Measurements from ENCODE around the gene NPTX1. TPM values are rescaled to one million over a fixed set of nuclear protein-coding genes. Genes with fewer than 3 reads are reported as not detected.

The NPTX1 gene
- total RNA-seq, 4 donors from 2014 or later: 0.21 to 0.59 TPM; not detected in 2

- Histone ChIP-seq H3K27me3 (peaks cover 0 to 37% of the 10 kb centered on the region in 2 donors), H3K4me3 (no peak overlapping the region), H3K9me3 (no peaks in the 10 kb centered on the region), H3K27ac (no peak overlapping the region), H3K4me1 (peaks cover 0 to 3% (median 0%) of the 10 kb centered on the region in 4 donors), H3K36me3 (no peaks in the 10 kb centered on the region)
- TF ChIP-seq POLR2A (IDR thresholded peaks at IDR 0.05): no peak
- TF ChIP-seq EP300 (IDR thresholded peaks at IDR 0.05): no peak
- TF ChIP-seq, protein P1, sequence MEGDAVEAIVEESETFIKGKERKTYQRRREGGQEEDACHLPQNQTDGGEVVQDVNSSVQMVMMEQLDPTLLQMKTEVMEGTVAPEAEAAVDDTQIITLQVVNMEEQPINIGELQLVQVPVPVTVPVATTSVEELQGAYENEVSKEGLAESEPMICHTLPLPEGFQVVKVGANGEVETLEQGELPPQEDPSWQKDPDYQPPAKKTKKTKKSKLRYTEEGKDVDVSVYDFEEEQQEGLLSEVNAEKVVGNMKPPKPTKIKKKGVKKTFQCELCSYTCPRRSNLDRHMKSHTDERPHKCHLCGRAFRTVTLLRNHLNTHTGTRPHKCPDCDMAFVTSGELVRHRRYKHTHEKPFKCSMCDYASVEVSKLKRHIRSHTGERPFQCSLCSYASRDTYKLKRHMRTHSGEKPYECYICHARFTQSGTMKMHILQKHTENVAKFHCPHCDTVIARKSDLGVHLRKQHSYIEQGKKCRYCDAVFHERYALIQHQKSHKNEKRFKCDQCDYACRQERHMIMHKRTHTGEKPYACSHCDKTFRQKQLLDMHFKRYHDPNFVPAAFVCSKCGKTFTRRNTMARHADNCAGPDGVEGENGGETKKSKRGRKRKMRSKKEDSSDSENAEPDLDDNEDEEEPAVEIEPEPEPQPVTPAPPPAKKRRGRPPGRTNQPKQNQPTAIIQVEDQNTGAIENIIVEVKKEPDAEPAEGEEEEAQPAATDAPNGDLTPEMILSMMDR (IDR thresholded peaks at IDR 0.05): no peak
- 68 to 82% methylated on average over 7 of the region's 8 CpGs for WGBS, 2 donors
- DNase-seq (ENCODE audit: low spot score in 2 of 2): no peak
These were observed 11.9 kb downstream of the NPTX1 start for GRCh38 chr17:80464486-80464885.

DNA sequence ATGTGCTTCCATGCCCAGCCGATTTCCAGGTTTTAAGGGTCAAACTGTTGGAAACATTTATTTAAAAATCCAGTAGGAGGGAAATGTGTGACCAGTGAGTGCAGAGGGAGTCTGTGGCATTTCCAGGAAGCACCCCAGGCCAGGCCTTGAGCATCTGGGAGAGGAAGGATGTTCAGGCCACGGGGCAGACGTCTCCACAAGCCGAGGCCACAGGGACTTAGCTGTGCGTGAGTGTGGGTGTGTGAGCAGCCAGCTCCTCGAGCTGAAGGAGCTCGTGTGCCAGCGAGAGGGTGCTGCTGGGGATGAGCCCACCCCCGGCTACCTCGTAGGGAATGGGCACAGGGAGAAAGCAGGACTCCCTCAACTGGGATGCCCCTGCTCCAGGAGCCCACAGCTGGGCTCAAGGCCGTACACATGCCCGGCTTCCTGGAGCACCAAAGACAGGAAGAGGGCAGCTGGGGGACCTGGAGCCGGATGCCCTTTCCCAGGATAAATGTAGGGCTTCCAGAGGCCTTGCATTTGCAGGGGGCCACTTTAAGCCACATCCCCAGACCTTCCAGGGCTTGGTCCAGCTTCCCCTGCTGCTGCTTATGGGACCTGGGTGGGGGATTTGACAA is 12.5 kb downstream of the NPTX1 start:
- peaks cover 0 to 3% (median 0%) of the 10 kb centered on the region in 4 donors for H3K4me1 ChIP-seq
- DNase-seq (ENCODE audit: low spot score in 2 of 2): no peak
- no peaks in the 10 kb centered on the region for H3K36me3 ChIP-seq
- H3K4me3 ChIP-seq: no peak overlapping the region
- peaks cover 0 to 31% of the 10 kb centered on the region in 2 donors for H3K27me3 ChIP-seq
- no peak overlapping the region for H3K27ac ChIP-seq
- WGBS, 2 donors: 61 to 73% methylated on average over 11 to 12 of the region's 13 CpGs
- TF ChIP-seq, protein P1 (IDR thresholded peaks at IDR 0.05): no peak
- TF ChIP-seq EP300 (IDR thresholded peaks at IDR 0.05) (no peak), POLR2A (IDR thresholded peaks at IDR 0.05) (no peak)
- H3K9me3 ChIP-seq: no peaks in the 10 kb centered on the region

DNA sequence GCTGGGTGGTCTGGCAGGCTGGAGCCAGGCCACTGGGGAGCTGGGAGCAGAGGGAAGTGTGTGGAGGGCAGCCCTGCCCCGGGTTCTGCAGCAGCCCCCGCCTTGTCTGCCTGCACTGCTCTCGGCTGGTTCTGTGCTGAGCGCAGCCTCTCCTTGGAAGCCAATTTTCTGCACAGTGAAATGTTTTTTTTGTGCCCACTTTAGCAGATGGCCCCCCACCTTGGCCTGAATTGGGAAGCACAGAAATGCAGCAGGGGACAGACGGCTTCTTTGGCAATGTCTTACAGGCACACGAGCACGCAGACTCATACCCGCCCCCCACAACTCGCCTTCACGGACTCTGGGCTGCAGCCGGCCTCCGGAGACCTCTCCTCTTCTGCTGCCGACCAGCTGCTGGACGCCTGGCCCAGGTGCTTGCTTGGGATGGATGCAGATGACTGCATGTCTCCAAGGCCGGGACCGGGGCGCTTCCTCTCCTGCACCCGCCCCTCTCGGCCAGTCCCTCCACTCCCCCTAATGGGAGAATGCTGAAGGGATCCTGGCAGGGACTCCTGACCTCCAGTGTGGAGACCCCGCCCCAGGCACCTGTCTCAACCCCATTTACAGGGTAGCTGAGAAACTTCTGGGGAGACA is 14.8 kb downstream of the NPTX1 start:
- 47 to 55% methylated on average over 14 of the region's 20 CpGs for WGBS, 2 donors
- no peak for DNase-seq (ENCODE audit: low spot score in 2 of 2)
- Histone ChIP-seq H3K9me3 (no peaks in the 10 kb centered on the region), H3K4me3 (no peak overlapping the region), H3K27ac (no peak overlapping the region), H3K27me3 (peaks cover 0 to 11% of the 10 kb centered on the region in 2 donors), H3K4me1 (peaks cover 0 to 11% (median 4%) of the 10 kb centered on the region in 4 donors), H3K36me3 (no peaks in the 10 kb centered on the region)
- no peak for TF ChIP-seq POLR2A (IDR thresholded peaks at IDR 0.05)
- TF ChIP-seq, protein P1 (IDR thresholded peaks at IDR 0.05): no peak
- no peak for TF ChIP-seq EP300 (IDR thresholded peaks at IDR 0.05)

- Histone ChIP-seq H3K27me3 (no peaks in the 10 kb centered on the region), H3K4me1 (peaks cover 0 to 23% (median 10%) of the 10 kb centered on the region in 4 donors)
These were observed 16.0 kb downstream of the NPTX1 start for GRCh38 chr17:80460429-80460834.

DNA sequence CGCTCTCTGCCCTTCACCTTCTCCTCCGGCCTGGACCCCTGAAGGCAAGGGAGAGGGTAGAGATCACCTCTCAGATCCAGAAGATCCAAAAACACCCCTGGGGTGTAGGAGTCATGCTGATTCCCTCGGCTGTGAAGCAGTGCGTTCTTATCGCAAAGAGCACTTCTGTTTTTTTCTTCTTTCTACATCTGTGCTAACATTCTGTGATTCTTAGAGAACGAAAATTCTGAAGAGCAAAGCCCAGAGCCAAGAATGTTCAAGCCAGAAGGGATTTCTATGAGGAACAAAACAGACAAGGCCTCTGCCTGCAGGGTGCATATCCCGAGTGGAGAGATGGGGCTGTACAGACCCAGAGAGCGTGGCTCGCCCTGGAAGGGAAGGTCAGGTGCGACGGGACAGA is 17.2 kb downstream of the NPTX1 start:
- no peak for DNase-seq (ENCODE audit: low spot score in 2 of 2)
- Histone ChIP-seq H3K4me3 (no peak overlapping the region), H3K36me3 (no peaks in the 10 kb centered on the region), H3K4me1 (peaks cover 0 to 27% (median 10%) of the 10 kb centered on the region in 4 donors), H3K27ac (no peak overlapping the region), H3K27me3 (no peaks in the 10 kb centered on the region), H3K9me3 (no peaks in the 10 kb centered on the region)
- 73 to 82% methylated on average over 11 of the region's 11 CpGs for WGBS, 2 donors
- TF ChIP-seq POLR2A (IDR thresholded peaks at IDR 0.05): no peak
- TF ChIP-seq, protein P1 (IDR thresholded peaks at IDR 0.05): no peak
- no peak for TF ChIP-seq EP300 (IDR thresholded peaks at IDR 0.05)

More at GRCh38 chr17:80460429-80460834, 16.0 kb downstream of the NPTX1 start:
- Histone ChIP-seq H3K36me3 (no peaks in the 10 kb centered on the region), H3K27ac (no peak overlapping the region), H3K4me3 (no peak overlapping the region), H3K9me3 (no peaks in the 10 kb centered on the region)
- 44 to 51% methylated on average over 8 of the region's 8 CpGs for WGBS, 2 donors
- no peak for DNase-seq (ENCODE audit: low spot score in 2 of 2)
- TF ChIP-seq EP300 (IDR thresholded peaks at IDR 0.05) (no peak), POLR2A (IDR thresholded peaks at IDR 0.05) (no peak)
- TF ChIP-seq, protein P1 (IDR thresholded peaks at IDR 0.05): no peak

Data from tibial nerve (tissue), 4 donors.